ENCODE data around the gene REPS1.

REPS1 gene

DNA sequence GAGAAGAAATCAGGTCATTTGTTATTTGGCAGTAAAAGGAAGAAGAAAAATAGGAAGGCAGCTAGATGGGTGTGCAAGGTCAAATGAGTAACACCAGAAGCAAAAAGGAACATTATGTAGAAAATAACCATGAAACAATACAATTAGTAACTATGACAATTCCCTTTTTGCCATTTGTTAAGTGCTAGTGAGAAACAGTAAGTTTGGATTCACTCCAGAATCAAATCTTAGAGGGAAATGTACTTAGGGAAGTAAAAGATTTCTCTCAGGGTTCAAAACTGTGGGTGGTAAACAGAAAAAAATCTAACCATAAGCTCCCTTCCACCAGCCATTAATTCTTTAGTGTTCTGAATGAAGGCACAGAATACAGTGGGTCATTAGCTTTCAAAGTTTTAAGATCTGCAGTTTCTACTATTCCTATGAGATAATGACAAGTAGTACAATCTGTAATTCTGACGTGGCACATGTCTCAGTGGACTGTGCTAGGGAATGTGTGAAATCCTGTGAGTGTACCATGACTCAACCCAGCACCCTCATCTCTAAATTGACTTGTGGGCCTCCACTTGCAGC is 17.1 kb downstream of the REPS1 start:
- Histone ChIP-seq H3K36me3 (ENCODE audit: control insufficient read depth in 2 of 2, insufficient read depth in 2 of 2, low read length in 2 of 2) (no peaks in the 10 kb centered on the region), H3K9ac (ENCODE audit: low read length in 2 of 2) (no peak overlapping the region), H3K9me3 (ENCODE audit: control insufficient read depth in 2 of 2, low read length in 2 of 2) (no peaks in the 10 kb centered on the region), H3K27ac (ENCODE audit: low read length) (no peak overlapping the region), H3K27me3 (ENCODE audit: control insufficient read depth in 1 of 2, insufficient read depth in 2 of 2, low read length in 2 of 2) (no peaks in the 10 kb centered on the region), H3K4me3 (ENCODE audit: low read length in 2 of 2) (no peak overlapping the region), H3K4me1 (ENCODE audit: control insufficient read depth, insufficient read depth, low read length) (no peaks in the 10 kb centered on the region)

DNA sequence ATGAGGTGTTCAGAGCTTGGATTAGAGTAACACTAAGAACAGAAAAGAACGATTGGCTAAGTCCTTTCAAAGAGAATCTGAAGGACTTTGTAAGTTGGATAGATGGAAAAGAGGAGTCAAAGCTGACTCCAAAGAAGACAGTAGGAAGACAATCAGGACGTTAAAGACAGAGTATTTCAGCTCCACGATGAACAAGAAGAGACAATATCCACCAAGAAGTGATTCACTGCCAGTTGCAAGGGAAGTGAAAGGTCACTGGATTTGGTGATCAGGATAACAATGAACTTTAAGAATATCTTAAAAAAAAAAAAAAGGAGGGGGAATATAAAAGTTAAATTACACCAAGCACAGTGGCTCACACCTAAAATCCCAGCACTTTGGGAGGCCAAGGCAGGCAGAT is 17.9 kb downstream of the REPS1 start:
- Histone ChIP-seq H3K9me3 (ENCODE audit: control insufficient read depth in 2 of 2, low read length in 2 of 2) (no peaks in the 10 kb centered on the region), H3K4me1 (ENCODE audit: control insufficient read depth, insufficient read depth, low read length) (no peaks in the 10 kb centered on the region), H3K9ac (ENCODE audit: low read length in 2 of 2) (no peak overlapping the region), H3K36me3 (ENCODE audit: control insufficient read depth in 2 of 2, insufficient read depth in 2 of 2, low read length in 2 of 2) (no peaks in the 10 kb centered on the region), H3K27ac (ENCODE audit: low read length) (no peak overlapping the region), H3K27me3 (ENCODE audit: control insufficient read depth in 1 of 2, insufficient read depth in 2 of 2, low read length in 2 of 2) (no peaks in the 10 kb centered on the region), H3K4me3 (ENCODE audit: low read length in 2 of 2) (no peak overlapping the region)

DNA sequence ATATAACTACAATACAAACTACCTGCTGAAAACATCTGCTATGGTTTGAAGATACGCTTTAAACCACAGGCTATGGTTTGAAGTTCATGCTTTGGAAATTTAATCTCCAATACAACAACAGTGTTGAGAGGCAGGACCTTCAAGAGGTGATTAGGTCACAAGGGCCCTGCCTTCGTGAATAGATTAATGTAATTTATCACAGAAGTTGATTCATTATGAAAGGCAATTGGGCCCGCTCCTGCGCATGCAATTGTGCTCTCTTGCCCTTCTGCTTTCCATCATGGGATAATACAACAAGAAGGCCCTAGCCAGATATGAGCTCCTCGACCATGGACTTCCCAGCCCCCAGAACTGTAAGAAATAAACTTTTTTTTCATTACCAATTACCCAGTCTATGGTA is 21.2 kb downstream of the REPS1 start:
- Histone ChIP-seq H3K4me3 (ENCODE audit: low read length in 2 of 2) (no peak overlapping the region), H3K36me3 (ENCODE audit: control insufficient read depth in 2 of 2, insufficient read depth in 2 of 2, low read length in 2 of 2) (no peaks in the 10 kb centered on the region), H3K9ac (ENCODE audit: low read length in 2 of 2) (no peak overlapping the region), H3K9me3 (ENCODE audit: control insufficient read depth in 2 of 2, low read length in 2 of 2) (no peaks in the 10 kb centered on the region), H3K4me1 (ENCODE audit: control insufficient read depth, insufficient read depth, low read length) (no peaks in the 10 kb centered on the region), H3K27ac (ENCODE audit: low read length) (no peak overlapping the region), H3K27me3 (ENCODE audit: control insufficient read depth in 1 of 2, insufficient read depth in 2 of 2, low read length in 2 of 2) (no peaks in the 10 kb centered on the region)

DNA sequence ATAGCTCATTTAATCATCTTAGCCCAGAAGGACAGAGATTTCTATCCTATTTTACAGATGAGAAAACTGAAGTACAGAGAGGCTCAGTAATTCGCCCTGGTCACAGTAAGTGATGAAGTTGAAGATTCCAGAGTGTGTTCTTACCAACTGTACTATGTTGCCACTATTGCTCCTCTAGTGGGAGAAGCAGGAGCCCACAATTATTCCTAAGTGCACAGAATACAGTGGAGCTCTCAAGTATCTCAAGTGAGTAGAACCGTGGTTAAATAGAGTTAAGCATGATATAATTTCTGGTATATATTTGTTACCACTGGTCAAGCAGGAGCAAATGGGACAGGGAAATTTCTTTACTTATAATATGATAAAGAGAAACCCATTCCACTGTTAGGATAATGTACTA is 22.1 kb downstream of the REPS1 start:
- no peaks in the 10 kb centered on the region for H3K36me3 ChIP-seq (ENCODE audit: control insufficient read depth in 2 of 2, insufficient read depth in 2 of 2, low read length in 2 of 2)
- H3K4me1 ChIP-seq (ENCODE audit: control insufficient read depth, insufficient read depth, low read length), result no peaks in the 10 kb centered on the region
- no peak overlapping the region for H3K9ac ChIP-seq (ENCODE audit: low read length in 2 of 2)
- no peak overlapping the region for H3K27ac ChIP-seq (ENCODE audit: low read length)
- no peaks in the 10 kb centered on the region for H3K9me3 ChIP-seq (ENCODE audit: control insufficient read depth in 2 of 2, low read length in 2 of 2)
- H3K27me3 ChIP-seq (ENCODE audit: control insufficient read depth in 1 of 2, insufficient read depth in 2 of 2, low read length in 2 of 2), result no peaks in the 10 kb centered on the region
- no peak overlapping the region for H3K4me3 ChIP-seq (ENCODE audit: low read length in 2 of 2)

DNA sequence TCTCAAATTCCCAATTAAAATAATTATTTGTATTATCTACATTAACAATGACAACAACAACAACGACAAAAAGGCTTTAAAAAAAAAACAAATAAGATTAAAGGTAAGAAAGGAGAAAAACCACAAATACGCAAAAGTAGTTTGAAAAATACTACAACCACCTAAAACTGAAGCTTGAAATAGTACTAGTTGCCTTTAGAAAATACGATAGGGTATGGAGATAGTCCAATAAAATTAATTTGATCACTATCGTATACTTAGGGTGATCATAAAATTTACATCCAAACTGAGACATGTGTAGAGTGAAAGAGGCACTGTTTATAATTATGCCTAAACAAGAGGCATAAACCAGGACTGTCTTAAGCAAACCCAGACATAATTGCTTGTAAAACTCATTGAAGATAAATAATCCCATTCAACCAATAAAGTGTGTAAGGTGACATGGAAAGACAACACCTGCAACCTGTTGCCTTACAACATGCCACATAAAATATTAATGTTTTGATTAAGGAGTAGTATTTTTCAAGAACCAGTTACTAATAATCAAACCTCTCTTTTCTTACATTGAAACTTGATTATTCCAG is 22.7 kb downstream of the REPS1 start:
- H3K27me3 ChIP-seq (ENCODE audit: control insufficient read depth in 1 of 2, insufficient read depth in 2 of 2, low read length in 2 of 2), result no peaks in the 10 kb centered on the region
- H3K4me3 ChIP-seq (ENCODE audit: low read length in 2 of 2), result no peak overlapping the region
- no peaks in the 10 kb centered on the region for H3K36me3 ChIP-seq (ENCODE audit: control insufficient read depth in 2 of 2, insufficient read depth in 2 of 2, low read length in 2 of 2)
- H3K9me3 ChIP-seq (ENCODE audit: control insufficient read depth in 2 of 2, low read length in 2 of 2), result no peaks in the 10 kb centered on the region
- no peak overlapping the region for H3K27ac ChIP-seq (ENCODE audit: low read length)
- H3K9ac ChIP-seq (ENCODE audit: low read length in 2 of 2), result no peak overlapping the region
- H3K4me1 ChIP-seq (ENCODE audit: control insufficient read depth, insufficient read depth, low read length), result no peaks in the 10 kb centered on the region

DNA sequence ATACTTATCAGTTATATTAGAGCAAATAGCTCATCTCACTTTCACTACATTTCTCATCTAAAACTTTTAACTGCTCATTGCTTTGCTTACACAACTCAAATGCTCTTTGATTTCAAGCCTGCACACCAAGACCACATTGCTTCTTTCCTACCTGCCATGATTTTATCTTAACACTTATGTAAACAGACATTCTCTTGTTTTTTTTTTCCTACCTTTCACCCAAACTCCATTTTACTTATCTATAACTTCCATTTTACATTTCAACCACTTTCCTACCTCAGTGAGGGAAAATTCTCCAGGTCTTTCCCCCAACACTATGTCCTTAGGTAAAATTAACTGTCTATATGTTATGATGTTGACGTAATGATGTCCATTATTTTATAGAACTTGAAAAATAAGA is 24.0 kb downstream of the REPS1 start:
- H3K36me3 ChIP-seq (ENCODE audit: control insufficient read depth in 2 of 2, insufficient read depth in 2 of 2, low read length in 2 of 2), result no peaks in the 10 kb centered on the region
- no peaks in the 10 kb centered on the region for H3K27me3 ChIP-seq (ENCODE audit: control insufficient read depth in 1 of 2, insufficient read depth in 2 of 2, low read length in 2 of 2)
- no peak overlapping the region for H3K4me3 ChIP-seq (ENCODE audit: low read length in 2 of 2)
- H3K9me3 ChIP-seq (ENCODE audit: control insufficient read depth in 2 of 2, low read length in 2 of 2), result no peaks in the 10 kb centered on the region
- H3K27ac ChIP-seq (ENCODE audit: low read length), result no peak overlapping the region
- no peak overlapping the region for H3K9ac ChIP-seq (ENCODE audit: low read length in 2 of 2)
- no peaks in the 10 kb centered on the region for H3K4me1 ChIP-seq (ENCODE audit: control insufficient read depth, insufficient read depth, low read length)

DNA sequence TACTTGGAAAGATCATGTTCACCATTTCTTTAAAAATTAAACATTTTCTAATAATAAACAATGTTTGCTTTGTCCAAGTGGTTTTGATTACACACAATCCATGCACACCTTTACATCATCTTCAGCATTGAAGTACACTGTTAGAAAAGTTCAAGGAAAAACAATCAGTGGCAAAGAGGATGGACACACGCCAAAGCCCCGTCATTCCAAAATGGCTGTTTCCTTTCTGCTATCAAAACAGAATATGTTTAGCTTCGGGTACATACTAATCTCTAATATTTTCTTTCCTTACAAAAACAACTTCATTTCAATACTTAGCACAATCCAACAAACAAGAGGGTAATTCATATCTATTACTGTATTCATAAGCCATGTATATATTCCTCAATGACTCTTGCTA is 24.5 kb downstream of the REPS1 start:
- Histone ChIP-seq H3K27ac (ENCODE audit: low read length) (no peak overlapping the region), H3K9ac (ENCODE audit: low read length in 2 of 2) (no peak overlapping the region), H3K36me3 (ENCODE audit: control insufficient read depth in 2 of 2, insufficient read depth in 2 of 2, low read length in 2 of 2) (no peaks in the 10 kb centered on the region)

DNA sequence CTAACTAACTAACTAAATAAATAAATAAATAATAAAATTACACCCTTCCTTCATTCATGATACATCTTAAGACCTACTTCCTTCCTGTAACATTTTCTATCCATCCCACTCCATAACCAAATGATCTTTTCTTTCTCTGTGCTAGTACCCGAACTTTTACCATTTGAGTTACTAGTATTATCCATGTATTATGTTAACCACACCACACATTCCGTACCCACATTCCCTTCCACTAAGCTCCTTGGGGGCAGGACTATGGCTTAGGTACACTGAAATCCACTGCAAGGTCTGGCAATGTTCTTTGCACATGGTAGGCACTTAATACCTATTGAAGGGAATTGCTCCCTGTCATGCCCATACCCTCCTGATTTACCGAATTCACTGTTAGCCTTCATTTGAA is 24.9 kb downstream of the REPS1 start:
- Histone ChIP-seq H3K9ac (ENCODE audit: low read length in 2 of 2) (no peak overlapping the region), H3K27me3 (ENCODE audit: control insufficient read depth in 1 of 2, insufficient read depth in 2 of 2, low read length in 2 of 2) (no peaks in the 10 kb centered on the region), H3K36me3 (ENCODE audit: control insufficient read depth in 2 of 2, insufficient read depth in 2 of 2, low read length in 2 of 2) (no peaks in the 10 kb centered on the region), H3K27ac (ENCODE audit: low read length) (no peak overlapping the region), H3K9me3 (ENCODE audit: control insufficient read depth in 2 of 2, low read length in 2 of 2) (no peaks in the 10 kb centered on the region), H3K4me1 (ENCODE audit: control insufficient read depth, insufficient read depth, low read length) (no peaks in the 10 kb centered on the region), H3K4me3 (ENCODE audit: low read length in 2 of 2) (no peak overlapping the region)

More for the DNA sequence above, 24.5 kb downstream of the REPS1 start:
- no peaks in the 10 kb centered on the region for H3K4me1 ChIP-seq (ENCODE audit: control insufficient read depth, insufficient read depth, low read length)
- H3K4me3 ChIP-seq (ENCODE audit: low read length in 2 of 2), result no peak overlapping the region
- H3K9me3 ChIP-seq (ENCODE audit: control insufficient read depth in 2 of 2, low read length in 2 of 2), result no peaks in the 10 kb centered on the region
- H3K27me3 ChIP-seq (ENCODE audit: control insufficient read depth in 1 of 2, insufficient read depth in 2 of 2, low read length in 2 of 2), result no peaks in the 10 kb centered on the region

DNA sequence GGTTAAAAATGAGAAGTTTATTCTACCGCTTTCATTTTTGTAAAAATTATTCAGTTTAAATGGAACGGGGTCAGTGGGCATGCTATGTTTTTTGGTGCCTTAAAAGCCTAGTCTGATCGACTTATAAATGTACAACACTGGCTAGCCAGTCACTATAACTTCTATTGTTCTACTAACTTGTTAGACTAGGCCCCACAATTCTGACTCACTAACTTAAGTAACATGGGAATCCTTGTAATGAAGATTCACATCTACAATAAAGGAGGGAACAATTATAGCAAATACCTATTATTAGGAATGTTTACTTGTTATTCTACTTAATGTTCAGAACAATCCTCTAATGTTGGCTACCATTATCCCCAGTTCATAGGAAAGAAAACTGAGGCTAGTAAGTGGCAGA is 28.5 kb downstream of the REPS1 start:
- Histone ChIP-seq H3K27ac (ENCODE audit: low read length) (no peak overlapping the region), H3K9ac (ENCODE audit: low read length in 2 of 2) (no peak overlapping the region), H3K4me1 (ENCODE audit: control insufficient read depth, insufficient read depth, low read length) (no peaks in the 10 kb centered on the region), H3K27me3 (ENCODE audit: control insufficient read depth in 1 of 2, insufficient read depth in 2 of 2, low read length in 2 of 2) (no peaks in the 10 kb centered on the region), H3K9me3 (ENCODE audit: control insufficient read depth in 2 of 2, low read length in 2 of 2) (no peaks in the 10 kb centered on the region), H3K4me3 (ENCODE audit: low read length in 2 of 2) (no peak overlapping the region), H3K36me3 (ENCODE audit: control insufficient read depth in 2 of 2, insufficient read depth in 2 of 2, low read length in 2 of 2) (no peaks in the 10 kb centered on the region)

DNA sequence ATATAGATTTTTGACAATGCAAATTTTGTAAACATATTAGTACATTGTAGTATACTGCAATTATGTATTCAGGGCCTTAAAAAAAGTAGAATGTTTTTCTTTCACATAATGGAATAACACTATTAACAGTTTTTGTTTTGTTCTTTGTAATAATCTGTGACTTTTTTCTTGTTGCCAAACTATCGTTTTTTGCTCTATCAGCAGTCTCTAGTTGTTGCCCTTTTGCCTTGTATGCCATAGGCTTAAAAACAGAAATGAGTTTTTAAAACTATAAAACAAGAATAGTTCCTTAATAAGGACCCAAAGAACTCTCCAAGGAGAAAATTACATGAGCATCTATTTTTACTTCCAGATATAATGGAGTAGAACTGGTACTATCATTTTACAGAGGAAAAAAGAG is 29.5 kb downstream of the REPS1 start:
- no peak overlapping the region for H3K27ac ChIP-seq (ENCODE audit: low read length)
- no peaks in the 10 kb centered on the region for H3K9me3 ChIP-seq (ENCODE audit: control insufficient read depth in 2 of 2, low read length in 2 of 2)
- no peaks in the 10 kb centered on the region for H3K4me1 ChIP-seq (ENCODE audit: control insufficient read depth, insufficient read depth, low read length)
- no peaks in the 10 kb centered on the region for H3K27me3 ChIP-seq (ENCODE audit: control insufficient read depth in 1 of 2, insufficient read depth in 2 of 2, low read length in 2 of 2)
- no peaks in the 10 kb centered on the region for H3K36me3 ChIP-seq (ENCODE audit: control insufficient read depth in 2 of 2, insufficient read depth in 2 of 2, low read length in 2 of 2)
- H3K9ac ChIP-seq (ENCODE audit: low read length in 2 of 2), result no peak overlapping the region
- no peak overlapping the region for H3K4me3 ChIP-seq (ENCODE audit: low read length in 2 of 2)

DNA sequence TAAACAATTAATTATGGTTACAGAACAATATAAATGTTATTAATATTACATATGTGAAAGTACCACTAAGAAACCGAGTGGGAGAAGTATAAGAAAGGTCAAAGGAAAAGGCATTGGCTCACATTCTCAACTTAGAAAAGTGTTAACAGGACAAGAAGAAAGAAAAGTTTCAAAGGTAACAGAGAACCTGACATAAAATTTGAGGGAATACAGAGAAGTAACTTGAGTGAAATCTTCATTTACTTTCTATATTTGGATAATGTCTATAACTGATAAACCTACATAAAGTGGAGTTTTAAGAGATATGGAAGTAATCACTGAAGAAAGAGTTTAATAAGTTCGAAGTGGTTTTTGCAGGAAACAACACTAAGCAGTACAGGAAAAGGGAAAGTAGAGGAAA is 30.1 kb downstream of the REPS1 start:
- Histone ChIP-seq H3K27ac (ENCODE audit: low read length) (no peak overlapping the region), H3K4me1 (ENCODE audit: control insufficient read depth, insufficient read depth, low read length) (no peaks in the 10 kb centered on the region), H3K4me3 (ENCODE audit: low read length in 2 of 2) (no peak overlapping the region), H3K36me3 (ENCODE audit: control insufficient read depth in 2 of 2, insufficient read depth in 2 of 2, low read length in 2 of 2) (no peaks in the 10 kb centered on the region), H3K9ac (ENCODE audit: low read length in 2 of 2) (no peak overlapping the region), H3K9me3 (ENCODE audit: control insufficient read depth in 2 of 2, low read length in 2 of 2) (no peaks in the 10 kb centered on the region), H3K27me3 (ENCODE audit: control insufficient read depth in 1 of 2, insufficient read depth in 2 of 2, low read length in 2 of 2) (no peaks in the 10 kb centered on the region)
